ENCODE data around the gene PIGK.

DNA sequence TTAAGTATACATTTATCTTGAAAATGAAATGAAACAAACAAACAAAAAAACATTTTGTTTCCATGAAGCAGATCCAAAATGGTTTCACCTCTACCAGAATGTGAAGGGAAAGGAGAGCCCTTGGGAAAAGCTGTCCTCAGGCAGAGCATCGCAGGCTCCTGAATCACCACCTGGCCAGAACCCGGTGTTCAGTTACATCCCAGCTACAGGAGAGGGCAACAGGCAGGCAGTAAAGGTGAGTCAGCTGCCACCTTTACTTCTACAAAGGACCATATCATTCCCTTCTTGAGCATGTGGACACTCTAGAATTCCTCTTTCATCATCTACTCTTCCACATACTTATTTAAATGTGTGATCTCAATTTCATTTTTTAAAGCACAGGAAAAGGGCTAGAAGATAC lies 151.2 kb downstream of the PIGK start:
- TF ChIP-seq, protein P1, sequence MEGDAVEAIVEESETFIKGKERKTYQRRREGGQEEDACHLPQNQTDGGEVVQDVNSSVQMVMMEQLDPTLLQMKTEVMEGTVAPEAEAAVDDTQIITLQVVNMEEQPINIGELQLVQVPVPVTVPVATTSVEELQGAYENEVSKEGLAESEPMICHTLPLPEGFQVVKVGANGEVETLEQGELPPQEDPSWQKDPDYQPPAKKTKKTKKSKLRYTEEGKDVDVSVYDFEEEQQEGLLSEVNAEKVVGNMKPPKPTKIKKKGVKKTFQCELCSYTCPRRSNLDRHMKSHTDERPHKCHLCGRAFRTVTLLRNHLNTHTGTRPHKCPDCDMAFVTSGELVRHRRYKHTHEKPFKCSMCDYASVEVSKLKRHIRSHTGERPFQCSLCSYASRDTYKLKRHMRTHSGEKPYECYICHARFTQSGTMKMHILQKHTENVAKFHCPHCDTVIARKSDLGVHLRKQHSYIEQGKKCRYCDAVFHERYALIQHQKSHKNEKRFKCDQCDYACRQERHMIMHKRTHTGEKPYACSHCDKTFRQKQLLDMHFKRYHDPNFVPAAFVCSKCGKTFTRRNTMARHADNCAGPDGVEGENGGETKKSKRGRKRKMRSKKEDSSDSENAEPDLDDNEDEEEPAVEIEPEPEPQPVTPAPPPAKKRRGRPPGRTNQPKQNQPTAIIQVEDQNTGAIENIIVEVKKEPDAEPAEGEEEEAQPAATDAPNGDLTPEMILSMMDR (IDR thresholded peaks at IDR 0.05), result no peak
- no peak for TF ChIP-seq POLR2A (IDR thresholded peaks at IDR 0.05)
